ENCODE measurements around the gene PRR13. TPM values are rescaled to one million over a fixed set of nuclear protein-coding genes. Genes with fewer than 3 reads are reported as not detected.
A peak's percentile ranks its signal among the peaks of the same experiment; 100 is the strongest.
"Not testable (repeated sequence)": the region's sequence is repeated elsewhere in the genome, so short reads cannot be mapped to it uniquely, and the experiment has no call there.

The PRR13 gene
- total RNA-seq, 3 donors from 2014 or later, result 57.1 to 65.1 (median 61.0) TPM

DNA sequence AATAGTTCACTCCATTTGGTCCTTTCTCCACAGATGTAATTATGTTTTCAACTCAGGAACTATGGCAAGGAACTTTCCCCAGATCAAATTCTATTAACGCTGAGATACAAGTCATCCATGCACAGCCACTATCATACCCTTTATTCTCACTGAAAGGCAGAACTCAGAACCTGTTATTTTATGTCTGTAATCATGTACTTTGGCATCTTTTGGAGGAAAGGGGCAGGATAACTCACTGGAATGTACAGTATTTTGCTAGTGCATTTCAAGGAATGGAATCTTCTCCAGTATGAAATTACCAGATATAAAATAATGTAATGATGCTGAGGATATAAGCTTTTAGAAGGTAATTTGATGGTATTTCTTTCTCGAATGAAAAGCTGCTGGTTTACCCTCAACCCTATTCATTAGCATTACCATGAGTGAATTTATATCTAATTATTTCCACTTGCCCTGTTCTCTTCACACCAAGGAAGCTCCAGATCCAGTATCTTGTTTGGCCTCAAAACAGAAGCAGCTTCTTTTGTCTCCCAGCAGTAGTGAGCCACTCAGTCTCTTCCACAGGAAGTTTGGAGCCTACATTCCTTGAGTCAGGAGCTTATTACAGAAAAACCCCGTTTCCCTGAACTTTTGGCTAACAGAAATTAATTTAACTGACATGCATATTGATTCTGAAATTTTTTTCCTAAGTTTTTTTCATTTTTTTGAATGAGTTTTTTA, 27.9 kb upstream of the PRR13 start:
- intact Hi-C loops (cut with DNase I; ENCODE audit: low total_unique reads), result no loop called here
- H3K36me3 ChIP-seq, result peaks cover 6% of the 10 kb centered on the region
- no peak overlapping the region for H3K4me3 ChIP-seq
- H3K9me3 ChIP-seq, result no peaks in the 10 kb centered on the region
- H3K27ac ChIP-seq, result no peak overlapping the region
- no peaks in the 10 kb centered on the region for H3K4me1 ChIP-seq
- DNase-seq (ENCODE audit: low spot score in 2 of 2), result no peak
- no peak for TF ChIP-seq POLR2A (IDR thresholded peaks at IDR 0.05)
- TF ChIP-seq CTCF (IDR thresholded peaks at IDR 0.05), result no peak
- no peaks in the 10 kb centered on the region for H3K27me3 ChIP-seq

- Histone ChIP-seq H3K36me3 (peaks cover 6% of the 10 kb centered on the region), H3K9me3 (no peaks in the 10 kb centered on the region), H3K4me1 (no peaks in the 10 kb centered on the region), H3K27me3 (no peaks in the 10 kb centered on the region), H3K27ac (peak overlapping the region; percentile 23 to 59), H3K4me3 (no peak overlapping the region)
- TF ChIP-seq CTCF (IDR thresholded peaks at IDR 0.05), result no peak
- no peak for TF ChIP-seq POLR2AphosphoS5 (IDR thresholded peaks at IDR 0.05)
- intact Hi-C loops (cut with DNase I; ENCODE audit: low total_unique reads), result no loop called here
- no peak for DNase-seq (ENCODE audit: low spot score in 2 of 2)
These were observed 26.6 kb upstream of the PRR13 start for GRCh38 chr12:53414756-53415417.

- H3K4me1 ChIP-seq; DNase-seq (ENCODE audit: low spot score in 2 of 2); H3K36me3 ChIP-seq; H3K9me3 ChIP-seq; H3K27me3 ChIP-seq; intact Hi-C loops (cut with DNase I; ENCODE audit: low total_unique reads); H3K4me3 ChIP-seq: not testable (repeated sequence)
- peak overlapping the region in 1 of 2 donors; percentile 62 for H3K27ac ChIP-seq
These were observed 25.7 kb upstream of the PRR13 start for GRCh38 chr12:53415752-53416389.

DNA sequence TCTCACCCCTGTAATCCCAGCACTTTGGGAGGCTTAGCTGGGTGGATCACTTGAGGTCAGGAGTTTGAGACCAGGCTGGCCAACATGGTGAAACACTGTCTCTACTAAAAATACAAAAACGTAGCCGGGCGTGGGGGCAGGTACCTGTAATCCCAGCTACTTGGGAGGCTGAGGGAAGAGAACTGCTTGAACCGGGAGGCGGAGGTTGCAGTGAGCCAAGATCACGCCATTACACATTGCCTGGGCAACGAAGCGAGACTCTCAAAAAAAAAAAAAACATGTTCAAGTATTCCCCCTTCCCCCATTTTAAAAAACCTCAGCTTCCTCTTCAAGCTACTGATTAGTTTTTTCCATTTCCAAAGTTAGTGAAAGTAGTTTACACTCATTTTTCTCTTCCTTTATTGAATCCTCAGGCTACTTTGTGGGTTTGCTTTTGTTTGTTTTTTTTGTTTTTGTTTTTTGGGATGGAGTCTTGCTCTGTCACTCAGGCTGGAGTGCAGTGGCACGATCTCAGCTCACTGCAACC, 24.2 kb upstream of the PRR13 start:
- H3K36me3 ChIP-seq; H3K27me3 ChIP-seq; H3K4me1 ChIP-seq; DNase-seq (ENCODE audit: low spot score in 2 of 2); intact Hi-C loops (cut with DNase I; ENCODE audit: low total_unique reads); H3K9me3 ChIP-seq; H3K4me3 ChIP-seq; H3K27ac ChIP-seq: not testable (repeated sequence)

- intact Hi-C loops (cut with DNase I; ENCODE audit: low total_unique reads), result no loop called here
- no peaks in the 10 kb centered on the region for H3K36me3 ChIP-seq
- H3K4me1 ChIP-seq, result peaks cover 0 to 3% of the 10 kb centered on the region in 2 donors
- no peaks in the 10 kb centered on the region for H3K27me3 ChIP-seq
- no peak overlapping the region for H3K27ac ChIP-seq
- no peak for DNase-seq (ENCODE audit: low spot score in 2 of 2)
- TF ChIP-seq POLR2AphosphoS5 (IDR thresholded peaks at IDR 0.05) (no peak), CTCF (IDR thresholded peaks at IDR 0.05) (no peak), POLR2A (IDR thresholded peaks at IDR 0.05) (no peak)
- H3K4me3 ChIP-seq, result no peak overlapping the region
- no peaks in the 10 kb centered on the region for H3K9me3 ChIP-seq
These were observed 23.3 kb upstream of the PRR13 start for GRCh38 chr12:53418221-53418620.

DNA sequence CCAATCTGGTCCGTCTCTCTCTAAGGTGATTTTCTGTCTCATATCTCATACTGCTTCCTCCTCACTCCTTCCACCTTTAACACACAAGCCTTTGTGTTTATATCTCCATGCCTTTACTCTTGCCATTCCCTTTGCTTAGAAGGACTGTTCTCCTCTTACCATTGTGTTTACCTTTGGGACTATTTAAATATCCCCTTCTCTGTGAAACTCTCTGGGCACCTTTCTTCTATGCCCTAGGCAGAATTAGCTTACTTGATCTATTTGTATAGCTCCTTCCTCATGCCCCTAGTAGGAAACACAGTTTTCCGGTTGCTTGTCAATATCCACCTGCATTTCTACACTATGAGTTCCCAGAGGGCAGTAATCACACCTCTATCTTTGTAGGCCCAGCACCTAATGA, 21.8 kb upstream of the PRR13 start:
- Histone ChIP-seq H3K36me3 (no peaks in the 10 kb centered on the region), H3K27me3 (no peaks in the 10 kb centered on the region), H3K4me1 (peaks cover 0 to 3% of the 10 kb centered on the region in 2 donors), H3K27ac (no peak overlapping the region), H3K4me3 (no peak overlapping the region), H3K9me3 (no peaks in the 10 kb centered on the region)
- no peak for DNase-seq (ENCODE audit: low spot score in 2 of 2)
- intact Hi-C loops (cut with DNase I; ENCODE audit: low total_unique reads), result loop anchor here (5.0 kb wide), 1 partner anchor 62 kb away; no protein-coding TSS in a partner anchor
- TF ChIP-seq CTCF (IDR thresholded peaks at IDR 0.05) (no peak), POLR2A (IDR thresholded peaks at IDR 0.05) (no peak), POLR2AphosphoS5 (IDR thresholded peaks at IDR 0.05) (no peak)

DNA sequence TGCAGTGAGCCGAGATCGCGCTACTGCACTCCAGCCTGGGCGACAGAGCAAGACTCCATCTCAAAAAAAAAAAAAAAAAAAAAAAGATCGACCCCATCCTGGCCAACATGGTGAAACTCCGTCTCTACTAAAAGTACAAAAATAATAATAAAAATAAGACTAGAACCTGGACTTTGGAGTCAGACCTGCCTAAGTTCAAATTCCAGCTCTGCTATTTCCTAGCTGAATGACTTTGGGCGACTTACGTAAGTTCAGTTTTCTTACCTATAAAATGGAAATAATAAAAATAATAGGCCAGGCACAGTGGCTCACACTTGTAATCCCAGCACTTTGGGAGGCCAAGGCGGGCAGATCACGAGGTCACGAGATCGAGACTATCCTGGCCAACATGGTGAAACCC, 19.3 kb upstream of the PRR13 start:
- not testable (repeated sequence) for H3K4me3 ChIP-seq; DNase-seq (ENCODE audit: low spot score in 2 of 2); H3K27me3 ChIP-seq; H3K36me3 ChIP-seq; H3K9me3 ChIP-seq; H3K4me1 ChIP-seq; H3K27ac ChIP-seq
- intact Hi-C loops (cut with DNase I; ENCODE audit: low total_unique reads), result loop anchor here (5.0 kb wide), 1 partner anchor 65 kb away; no protein-coding TSS in a partner anchor
